Measurements from ENCODE around the gene CFAP65.

DNA sequence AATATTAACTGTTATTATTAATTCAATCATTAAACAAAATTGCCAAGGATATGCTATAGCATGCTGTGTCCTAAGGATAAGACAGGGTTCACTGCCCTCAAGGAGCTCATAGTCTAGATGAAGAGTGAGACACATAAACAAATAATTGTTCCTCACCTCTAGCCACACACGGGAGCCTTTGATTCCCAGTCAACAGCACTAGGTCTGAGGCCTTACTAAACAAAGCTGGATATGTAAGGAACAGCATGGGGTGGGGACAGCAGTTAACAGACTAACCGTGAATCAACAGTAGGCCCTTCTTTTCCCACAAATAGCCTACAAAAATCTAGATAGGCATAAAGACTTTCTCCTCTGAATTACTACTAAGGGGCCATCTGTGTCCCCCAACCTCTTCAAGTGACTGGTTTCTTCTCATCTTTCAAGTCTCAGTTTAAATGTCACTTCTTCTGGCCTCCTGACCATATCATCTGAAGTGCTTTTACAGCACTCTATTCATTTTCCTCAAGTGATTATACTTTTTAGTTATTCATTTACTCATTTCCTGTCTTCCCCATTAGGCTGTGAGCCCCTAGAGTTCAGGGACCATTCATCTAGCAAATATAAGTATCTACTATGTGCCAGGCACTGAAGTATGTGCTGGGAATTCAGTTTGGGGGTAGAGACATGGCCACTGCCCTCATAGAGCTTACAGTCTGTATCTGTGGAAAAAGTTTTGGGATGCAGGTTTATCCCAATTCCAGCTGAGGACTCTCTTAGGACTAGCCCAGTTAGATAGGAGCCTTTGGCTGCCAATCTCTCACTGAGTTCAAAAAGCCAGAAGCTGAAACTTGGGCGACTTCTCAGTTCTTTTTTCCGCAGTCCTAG, 49.4 kb upstream of the CFAP65 start:
- no peak for TF ChIP-seq NFRKB (IDR thresholded peaks at IDR 0.05)
- no peak for TF ChIP-seq L3MBTL2 (conservative IDR thresholded peaks at IDR 0.05)
- no peak for TF ChIP-seq BHLHE40 (IDR thresholded peaks at IDR 0.05; ENCODE audit: borderline replicate concordance)
- no peak for TF ChIP-seq TARDBP (IDR thresholded peaks at IDR 0.05)
